H4 (cell line): ENCODE data around the gene TOMM34. TPM values are rescaled to one million over a fixed set of nuclear protein-coding genes. Genes with fewer than 3 reads are reported as not detected.

Source experiments
- total RNA-seq: library from RNA; depleted of rRNA; stranded (reverse); fragments of >200 nt; shearing (Covaris generic); gene quantifications from 2 replicates; pipeline ENCODE4 v1.2.3, GENCODE V29; 2014; rRNA removed

Gene TOMM34
- total RNA-seq, 1 experiment from 2014 or later: 41.5 TPM

Other genes starting within 250 kb of the TOMM34 start
- 0.77 and 4.2 TPM in 2 replicates for gene CCN5, start 245.0 kb downstream of the TOMM34 start, total RNA-seq
- gene KCNK15, start 214.5 kb downstream of the TOMM34 start, total RNA-seq: 0.06 TPM in 1 of 2 replicates, not detected in the other
- gene RIMS4, start 149.9 kb downstream of the TOMM34 start, total RNA-seq: 3.2 and 4.1 TPM in 2 replicates
- 51.6 and 73.7 TPM in 2 replicates for gene YWHAB, start 74.7 kb downstream of the TOMM34 start, total RNA-seq
- 1.4 and 3.5 TPM in 2 replicates for gene PABPC1L, start 50.3 kb downstream of the TOMM34 start, total RNA-seq
- gene STK4, start 6.1 kb upstream of the TOMM34 start, total RNA-seq: 12.8 and 14.3 TPM in 2 replicates
- not detected in 2 replicates for gene KCNS1, start 140.7 kb upstream of the TOMM34 start, total RNA-seq
- gene WFDC5, start 154.8 kb upstream of the TOMM34 start, total RNA-seq: not detected in 2 replicates
- not detected in 2 replicates for gene WFDC12, start 164.1 kb upstream of the TOMM34 start, total RNA-seq
- not detected in 2 replicates for gene PI3, start 214.5 kb upstream of the TOMM34 start, total RNA-seq
- not detected in 2 replicates for gene SEMG1, start 246.6 kb upstream of the TOMM34 start, total RNA-seq